Renal cortical epithelial cell (primary cell): Measurements from ENCODE around the gene MPPE1. TPM values are rescaled to one million over a fixed set of nuclear protein-coding genes. Genes with fewer than 3 reads are reported as not detected.
"Not testable (repeated sequence)": the region's sequence is repeated elsewhere in the genome, so short reads cannot be mapped to it uniquely, and the experiment has no call there.

ENCODE experiments used
- DNase-seq: peaks from one replicate; pipeline ENCODE4 v3.0.0-alpha.2; 2011; ENCODE audit warnings: low read depth
- total RNA-seq: library from RNA; depleted of rRNA; stranded (reverse); fragments of >200 nt; gene quantifications from 2 replicates; pipeline ENCODE4 v1.2.3, GENCODE V29; 2014

The MPPE1 gene
- total RNA-seq, 1 donor from 2014 or later, result 37.6 TPM

GRCh38 chr18:11857177-11857887, 50.8 kb downstream of the MPPE1 start:
- DNase-seq, result peak; percentile 100

GRCh38 chr18:11854554-11854953, 53.6 kb downstream of the MPPE1 start:
- DNase-seq, result not testable (repeated sequence)

- DNase-seq, result no peak
These were observed 56.2 kb downstream of the MPPE1 start for GRCh38 chr18:11851806-11852337.

DNA sequence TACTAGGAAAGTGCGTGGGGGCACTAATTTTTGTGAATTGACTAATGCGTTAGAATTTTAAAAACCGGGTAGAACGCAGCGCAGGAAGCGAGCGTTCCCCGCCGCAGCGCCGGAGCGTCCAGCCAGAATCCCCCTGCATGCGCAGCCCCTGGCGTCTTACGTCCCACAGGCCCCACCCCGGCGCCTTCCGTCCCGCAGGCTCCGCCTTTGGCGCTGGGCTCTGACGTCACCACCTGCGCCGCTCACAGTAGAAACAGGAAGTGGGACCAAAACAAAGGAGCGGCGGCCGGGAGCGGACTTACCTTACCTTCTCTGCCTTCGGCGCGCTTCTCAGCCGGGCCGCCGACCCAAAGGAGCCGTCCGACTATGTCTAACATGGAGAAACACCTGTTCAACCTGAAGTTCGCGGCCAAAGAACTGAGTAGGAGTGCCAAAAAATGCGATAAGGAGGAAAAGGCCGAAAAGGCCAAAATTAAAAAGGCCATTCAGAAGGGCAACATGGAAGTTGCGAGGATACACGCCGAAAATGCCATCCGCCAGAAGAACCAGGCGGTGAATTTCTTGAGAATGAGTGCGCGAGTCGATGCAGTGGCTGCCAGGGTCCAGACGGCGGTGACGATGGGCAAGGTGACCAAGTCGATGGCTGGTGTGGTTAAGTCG, 56.8 kb downstream of the MPPE1 start, which contains the start of gene CHMP1B:
CHMP1B (plus strand) TSS at position 268 of the 660 bp plus-strand sequence; CDS start at position 367, 99 bp downstream.
- peak; percentile 92 for DNase-seq

DNA sequence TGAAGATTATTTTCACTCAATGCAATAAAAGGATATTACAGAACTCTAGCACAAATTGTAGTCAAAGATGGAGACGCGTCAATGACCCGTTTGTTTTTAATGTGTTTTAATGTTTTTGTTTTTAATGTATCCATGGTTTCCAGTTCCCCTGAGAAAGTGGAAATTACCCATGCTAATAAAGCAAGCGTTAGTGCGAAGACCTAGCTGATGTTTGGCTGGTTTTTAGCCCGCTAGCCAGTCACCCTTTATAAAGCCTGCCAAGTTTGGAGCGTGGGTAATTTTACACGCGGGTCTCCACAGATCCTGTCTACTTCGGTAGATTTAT, 57.3 kb downstream of the MPPE1 start:
- peak; percentile 86 for DNase-seq

- peak; percentile 87 for DNase-seq
These were observed 58.1 kb downstream of the MPPE1 start for GRCh38 chr18:11849841-11850634.

DNA sequence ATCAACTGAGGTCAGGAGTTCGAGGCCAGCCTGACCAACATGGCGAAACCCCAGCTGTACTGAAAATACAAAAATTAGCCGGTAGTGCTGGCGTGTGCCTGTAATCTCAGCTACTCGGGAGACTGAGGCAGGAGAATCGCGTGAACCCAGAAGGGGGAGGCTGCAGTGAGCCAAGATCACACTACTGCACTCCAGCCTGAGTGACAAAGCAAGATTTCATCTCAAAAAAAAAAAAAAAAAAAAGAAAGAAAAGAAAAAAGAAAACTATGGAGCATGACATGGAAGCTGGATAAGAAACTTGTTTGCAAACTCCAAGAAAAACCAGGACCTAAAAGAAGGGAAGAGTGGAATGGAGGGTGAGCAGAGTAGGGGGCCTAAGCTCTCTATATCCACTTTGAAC, 58.8 kb downstream of the MPPE1 start:
- no peak for DNase-seq

- no peak for DNase-seq
These were observed 60.3 kb downstream of the MPPE1 start for GRCh38 chr18:11847811-11848210.

DNA sequence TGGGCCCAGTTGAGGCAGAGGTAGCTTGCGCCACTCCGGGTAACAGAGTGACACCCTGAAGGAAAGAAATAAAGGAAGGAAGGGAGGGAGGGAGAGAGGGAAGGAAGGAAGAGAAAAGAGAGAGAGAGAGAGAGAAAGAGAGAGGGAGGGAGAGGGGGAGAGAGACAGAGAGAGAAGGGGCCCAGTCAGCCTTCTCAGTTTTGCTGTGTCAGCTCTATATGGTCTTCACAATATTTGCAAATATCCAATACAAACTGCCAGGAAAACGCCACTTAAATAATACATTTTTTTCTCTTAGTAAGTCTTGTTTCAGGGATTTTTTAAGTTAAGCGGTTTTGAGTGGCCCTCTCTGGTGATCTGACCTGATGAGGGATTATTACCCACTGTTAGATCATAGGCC, 62.5 kb downstream of the MPPE1 start:
- no peak for DNase-seq

DNA sequence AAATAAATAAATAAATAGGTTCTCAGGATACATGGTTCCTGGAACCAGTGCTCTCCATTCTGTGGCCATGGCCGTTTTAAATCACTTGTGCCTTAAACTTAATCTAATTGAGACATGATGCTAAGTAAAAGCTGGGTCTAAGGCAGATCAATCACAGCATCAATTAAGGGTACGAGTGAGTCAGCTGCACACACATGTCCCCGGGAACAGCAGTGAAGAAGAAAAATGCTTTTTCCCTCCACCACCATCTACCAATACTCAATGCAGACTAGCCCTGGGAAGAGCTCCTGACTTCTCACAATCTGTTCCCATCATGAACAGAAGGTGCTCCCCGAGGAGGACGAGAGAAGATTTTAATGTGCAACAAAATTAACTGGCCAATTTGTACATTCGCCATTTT, 63.7 kb downstream of the MPPE1 start:
- no peak for DNase-seq

DNA sequence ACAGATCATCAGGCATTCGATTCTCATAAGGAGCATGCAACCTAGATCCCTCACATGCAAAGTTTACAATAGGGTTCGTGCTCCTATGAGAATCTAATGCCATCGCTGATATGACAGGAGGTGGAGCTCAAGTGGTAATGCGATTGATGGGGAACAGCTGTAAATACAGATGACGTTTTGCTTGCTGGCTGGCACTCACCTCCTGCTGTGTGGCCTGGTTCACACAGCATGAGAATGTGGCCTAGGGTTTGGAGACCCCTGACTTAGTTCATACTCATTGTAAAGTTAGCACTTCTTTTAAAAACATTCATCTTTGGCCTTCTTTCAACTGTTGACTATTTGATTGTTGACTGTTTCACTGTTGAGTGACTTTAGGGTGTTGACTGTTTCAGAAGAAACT, 65.6 kb downstream of the MPPE1 start:
- DNase-seq, result no peak

- no peak for DNase-seq
These were observed 67.6 kb downstream of the MPPE1 start for GRCh38 chr18:11840493-11840892.

GRCh38 chr18:11839556-11839955, 68.6 kb downstream of the MPPE1 start:
- DNase-seq, result no peak

DNA sequence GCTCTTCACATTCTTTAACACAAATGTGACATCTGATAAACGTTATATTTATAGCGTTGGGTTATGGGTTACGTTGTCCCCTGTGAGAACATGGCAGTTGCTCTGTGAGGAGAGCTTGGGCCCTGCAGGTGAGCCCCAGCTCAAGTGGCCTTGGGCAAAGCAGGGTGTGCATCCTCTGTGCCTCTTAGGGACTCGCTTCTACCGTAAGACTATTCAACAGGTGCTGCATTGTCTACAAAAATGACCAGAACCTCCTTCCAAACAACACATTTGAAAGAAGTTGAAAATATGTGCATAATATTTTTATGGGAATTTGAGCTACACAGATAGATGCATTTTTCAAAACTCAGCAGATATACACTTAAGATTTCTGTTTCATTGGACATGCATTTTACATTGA, 73.3 kb downstream of the MPPE1 start:
- no peak for DNase-seq

Other genes with a start within 250 kb of the MPPE1 start
- 0.87 and 0.94 TPM in 2 replicates for gene GNAL, start 219.1 kb downstream of the MPPE1 start, total RNA-seq
- gene CHMP1B, start 56.9 kb downstream of the MPPE1 start, total RNA-seq, result 106 and 118 TPM in 2 replicates
- 32.1 and 123 TPM in 2 replicates for gene IMPA2, start 73.2 kb upstream of the MPPE1 start, total RNA-seq
- not detected in 2 replicates for gene ANKRD62, start 185.5 kb upstream of the MPPE1 start, total RNA-seq